ENCODE results near the gene CAMK2A. TPM values are rescaled to one million over a fixed set of nuclear protein-coding genes. Genes with fewer than 3 reads are reported as not detected.

The CAMK2A gene
- total RNA-seq, 4 donors from 2014 or later = 0.20 to 2.4 (median 1.3) TPM

- no peak for TF ChIP-seq EP300 (IDR thresholded peaks at IDR 0.05)
- TF ChIP-seq, protein P1, sequence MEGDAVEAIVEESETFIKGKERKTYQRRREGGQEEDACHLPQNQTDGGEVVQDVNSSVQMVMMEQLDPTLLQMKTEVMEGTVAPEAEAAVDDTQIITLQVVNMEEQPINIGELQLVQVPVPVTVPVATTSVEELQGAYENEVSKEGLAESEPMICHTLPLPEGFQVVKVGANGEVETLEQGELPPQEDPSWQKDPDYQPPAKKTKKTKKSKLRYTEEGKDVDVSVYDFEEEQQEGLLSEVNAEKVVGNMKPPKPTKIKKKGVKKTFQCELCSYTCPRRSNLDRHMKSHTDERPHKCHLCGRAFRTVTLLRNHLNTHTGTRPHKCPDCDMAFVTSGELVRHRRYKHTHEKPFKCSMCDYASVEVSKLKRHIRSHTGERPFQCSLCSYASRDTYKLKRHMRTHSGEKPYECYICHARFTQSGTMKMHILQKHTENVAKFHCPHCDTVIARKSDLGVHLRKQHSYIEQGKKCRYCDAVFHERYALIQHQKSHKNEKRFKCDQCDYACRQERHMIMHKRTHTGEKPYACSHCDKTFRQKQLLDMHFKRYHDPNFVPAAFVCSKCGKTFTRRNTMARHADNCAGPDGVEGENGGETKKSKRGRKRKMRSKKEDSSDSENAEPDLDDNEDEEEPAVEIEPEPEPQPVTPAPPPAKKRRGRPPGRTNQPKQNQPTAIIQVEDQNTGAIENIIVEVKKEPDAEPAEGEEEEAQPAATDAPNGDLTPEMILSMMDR (IDR thresholded peaks at IDR 0.05) = no peak
- H3K27me3 ChIP-seq = no peaks in the 10 kb centered on the region
- DNase-seq (ENCODE audit: low spot score in 2 of 2) = no peak
- H3K27ac ChIP-seq = no peak overlapping the region
- peaks cover 0 to 25% (median 2%) of the 10 kb centered on the region in 4 donors for H3K4me1 ChIP-seq
- no peaks in the 10 kb centered on the region for H3K36me3 ChIP-seq
- no peak overlapping the region for H3K4me3 ChIP-seq
- H3K9me3 ChIP-seq = no peaks in the 10 kb centered on the region
- WGBS, 2 donors = 91 to 95% methylated on average over 4 of the region's 4 CpGs
Measured at GRCh38 chr5:150315245-150315644, 25.7 kb upstream of the CAMK2A start.

DNA sequence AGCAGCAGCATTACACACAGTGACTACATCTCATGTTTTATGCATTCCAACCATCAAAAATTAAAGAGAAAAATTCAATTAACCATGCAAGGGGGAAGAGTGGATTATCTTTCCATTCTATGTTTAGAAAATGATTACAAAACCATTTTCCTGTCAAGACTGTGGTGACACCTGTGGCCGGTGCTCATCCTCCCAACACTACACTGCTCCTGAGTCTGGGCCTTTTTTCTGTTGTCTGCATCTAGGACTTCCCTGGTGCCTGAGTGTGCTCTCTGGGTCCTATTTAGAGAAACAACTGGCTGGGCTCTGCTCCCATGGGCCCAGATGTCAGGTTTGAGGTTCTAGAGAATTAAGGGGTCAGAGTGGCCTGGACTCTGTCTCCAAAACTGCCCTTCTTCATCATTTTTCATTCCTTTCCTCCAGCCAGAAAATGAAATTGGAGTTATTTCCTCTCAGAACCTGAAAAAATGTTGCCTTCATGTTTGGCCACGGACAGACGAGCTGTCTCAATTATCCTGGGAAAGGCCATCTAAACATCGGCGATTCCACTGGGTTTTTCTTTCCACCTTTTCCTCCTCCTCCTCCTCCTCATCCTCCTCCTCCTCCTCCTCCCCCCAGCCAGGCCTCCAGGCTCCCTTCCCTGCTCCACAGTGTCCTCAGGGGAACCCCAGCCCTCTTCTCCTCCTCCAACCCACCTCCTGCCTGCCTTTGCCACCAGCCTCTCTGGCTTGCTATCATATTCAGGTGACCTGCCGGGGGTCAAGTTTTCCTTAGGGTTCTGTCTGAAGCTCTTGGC lies 24.5 kb upstream of the CAMK2A start:
- H3K27ac ChIP-seq = no peak overlapping the region
- H3K9me3 ChIP-seq = no peaks in the 10 kb centered on the region
- TF ChIP-seq, protein P1 (IDR thresholded peaks at IDR 0.05) = no peak
- TF ChIP-seq POLR2A (IDR thresholded peaks at IDR 0.05) (no peak), EP300 (IDR thresholded peaks at IDR 0.05) (no peak)
- peaks cover 0 to 24% (median 5%) of the 10 kb centered on the region in 4 donors for H3K4me1 ChIP-seq
- H3K36me3 ChIP-seq = no peaks in the 10 kb centered on the region
- no peak for DNase-seq (ENCODE audit: low spot score in 2 of 2)
- H3K27me3 ChIP-seq = no peaks in the 10 kb centered on the region
- WGBS, 2 donors = 67 to 72% methylated on average over 6 of the region's 6 CpGs
- H3K4me3 ChIP-seq = no peak overlapping the region

DNA sequence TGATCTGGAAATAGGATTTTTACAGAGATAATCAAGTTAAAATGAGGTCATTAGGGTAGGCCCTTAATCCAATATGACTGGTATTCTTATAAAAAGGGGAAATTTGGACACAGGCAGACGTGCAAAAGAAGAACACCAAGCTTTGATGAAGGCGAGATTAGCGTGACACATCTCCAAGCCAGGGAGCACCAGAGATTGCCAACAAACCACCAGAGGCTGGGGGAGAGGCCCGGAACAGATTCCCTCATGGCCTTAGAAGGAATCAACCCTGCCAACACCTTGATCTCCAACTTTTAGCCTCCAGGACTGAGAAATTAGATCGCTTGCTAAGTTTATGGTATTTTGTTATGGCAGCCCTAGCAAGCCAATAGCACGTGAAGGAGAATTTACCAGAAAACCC lies 23.9 kb upstream of the CAMK2A start:
- no peaks in the 10 kb centered on the region for H3K27me3 ChIP-seq
- no peaks in the 10 kb centered on the region for H3K36me3 ChIP-seq
- peaks cover 0 to 27% (median 7%) of the 10 kb centered on the region in 4 donors for H3K4me1 ChIP-seq
- TF ChIP-seq, protein P1 (IDR thresholded peaks at IDR 0.05) = no peak
- no peak for TF ChIP-seq EP300 (IDR thresholded peaks at IDR 0.05)
- no peak for TF ChIP-seq POLR2A (IDR thresholded peaks at IDR 0.05)
- no peak overlapping the region for H3K4me3 ChIP-seq
- H3K9me3 ChIP-seq = no peaks in the 10 kb centered on the region
- DNase-seq (ENCODE audit: low spot score in 2 of 2) = no peak
- WGBS, 2 donors = 86 to 92% methylated on average over 6 of the region's 6 CpGs
- H3K27ac ChIP-seq = no peak overlapping the region

DNA sequence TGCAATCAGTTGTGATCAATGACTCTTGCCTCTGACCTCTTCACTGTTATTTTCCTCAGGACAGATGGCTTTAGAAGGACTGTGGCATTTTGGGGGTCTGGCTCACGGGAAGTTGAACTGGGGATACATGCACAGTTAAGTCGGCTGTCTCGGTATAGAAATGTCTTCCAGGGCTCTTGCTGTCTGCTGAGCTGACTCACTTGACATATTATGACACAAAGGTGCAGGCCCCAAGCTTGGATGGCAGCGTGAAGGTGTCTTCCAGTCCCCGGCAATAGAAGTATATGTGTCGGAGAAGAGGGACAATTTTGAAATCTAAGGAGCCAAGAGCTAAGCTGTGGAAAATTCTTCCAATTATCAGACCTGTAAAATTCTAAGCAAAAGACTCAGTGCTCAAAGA lies 22.9 kb upstream of the CAMK2A start:
- TF ChIP-seq EP300 (IDR thresholded peaks at IDR 0.05) (no peak), POLR2A (IDR thresholded peaks at IDR 0.05) (no peak)
- TF ChIP-seq, protein P1 (IDR thresholded peaks at IDR 0.05) = no peak
- DNase-seq (ENCODE audit: low spot score in 2 of 2) = no peak
- 92% methylated on average over 6 of the region's 6 CpGs for WGBS, 2 donors
- no peaks in the 10 kb centered on the region for H3K36me3 ChIP-seq
- no peak overlapping the region for H3K27ac ChIP-seq
- no peaks in the 10 kb centered on the region for H3K27me3 ChIP-seq
- H3K4me1 ChIP-seq = peaks cover 0 to 30% (median 6%) of the 10 kb centered on the region in 4 donors
- H3K9me3 ChIP-seq = no peaks in the 10 kb centered on the region
- no peak overlapping the region for H3K4me3 ChIP-seq

GRCh38 chr5:150311015-150311692 lies 21.6 kb upstream of the CAMK2A start:
- H3K27ac ChIP-seq = no peak overlapping the region
- no peak overlapping the region for H3K4me3 ChIP-seq
- H3K36me3 ChIP-seq = no peaks in the 10 kb centered on the region
- TF ChIP-seq EP300 (IDR thresholded peaks at IDR 0.05) (no peak), POLR2A (IDR thresholded peaks at IDR 0.05) (no peak)
- TF ChIP-seq, protein P1 (IDR thresholded peaks at IDR 0.05) = no peak
- H3K9me3 ChIP-seq = no peaks in the 10 kb centered on the region
- no peaks in the 10 kb centered on the region for H3K27me3 ChIP-seq
- WGBS, 2 donors = 78 to 82% methylated on average over 6 to 7 of the region's 7 CpGs
- no peak for DNase-seq (ENCODE audit: low spot score in 2 of 2)
- peaks cover 0 to 34% (median 5%) of the 10 kb centered on the region in 4 donors for H3K4me1 ChIP-seq

Data from tibial nerve (tissue), 4 donors.